H7 (cell line): ENCODE measurements around the gene PTGES3L. TPM values are rescaled to one million over a fixed set of nuclear protein-coding genes. Genes with fewer than 3 reads are reported as not detected.
"Not testable (repeated sequence)": the region's sequence is repeated elsewhere in the genome, so short reads cannot be mapped to it uniquely, and the experiment has no call there.

ENCODE experiments used
- DNase-seq: peaks from one replicate; pipeline ENCODE4 v3.0.0; 2012
- H3K27me3 ChIP-seq: 2 replicates; pipeline ENCODE4 v1.6.0; 2011; ENCODE audit warnings: mild to moderate bottlenecking, low read length; ENCODE audit not compliant: control insufficient read depth, insufficient read depth
- H3K36me3 ChIP-seq: replicated peaks from 2 replicates; pipeline ENCODE4 v1.5.1; 2011; ENCODE audit warnings: low read length; ENCODE audit not compliant: control insufficient read depth, insufficient read depth
- H3K4me3 ChIP-seq: 2 replicates; pipeline ENCODE4 v1.5.1; 2011; ENCODE audit warnings: low read depth, mild to moderate bottlenecking, control low read depth, low read length, moderate library complexity; ENCODE audit not compliant: insufficient read depth
- total RNA-seq: library from RNA; depleted of rRNA; stranded (reverse); fragments of >200 nt; shearing (Covaris generic); gene quantifications from 2 replicates; pipeline ENCODE4 v1.2.3, GENCODE V29; 2014; rRNA removed

PTGES3L gene
- total RNA-seq, 1 experiment from 2014 or later: 1.0 TPM

GRCh38 chr17:42923472-42923871, 56.4 kb downstream of the PTGES3L start:
- H3K36me3 ChIP-seq, H3K27me3 ChIP-seq, DNase-seq, H3K4me3 ChIP-seq: not testable (repeated sequence)

DNA sequence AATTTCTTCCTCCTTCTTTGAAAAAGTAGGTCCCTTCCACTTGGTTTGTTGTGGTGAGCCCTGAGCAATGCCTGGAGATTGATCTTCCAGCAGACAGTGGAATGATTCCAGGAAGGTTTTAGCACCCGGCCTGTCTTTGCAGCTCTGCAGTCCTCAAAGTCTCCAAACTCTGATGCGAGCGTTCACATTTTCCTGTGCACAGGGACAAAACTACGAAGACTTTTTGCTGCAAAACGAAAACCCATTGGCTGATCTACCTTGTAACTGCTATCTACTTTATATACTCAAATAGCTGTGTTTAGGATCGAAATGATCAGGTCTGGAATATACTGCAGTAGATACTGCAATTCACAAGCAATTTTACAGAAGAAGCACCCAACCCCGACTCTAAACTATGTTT, 57.6 kb downstream of the PTGES3L start:
- Histone ChIP-seq H3K4me3 (no peak overlapping the region), H3K36me3 (no peaks in the 10 kb centered on the region), H3K27me3 (no peaks in the 10 kb centered on the region)
- DNase-seq: no peak

- H3K36me3 ChIP-seq: no peaks in the 10 kb centered on the region
- DNase-seq: no peak
- no peak overlapping the region for H3K4me3 ChIP-seq
- no peaks in the 10 kb centered on the region for H3K27me3 ChIP-seq
Observed at GRCh38 chr17:42920922-42921321, 59.0 kb downstream of the PTGES3L start.

GRCh38 chr17:42920106-42920900, 59.6 kb downstream of the PTGES3L start:
- Histone ChIP-seq H3K27me3 (no peaks in the 10 kb centered on the region), H3K36me3 (no peaks in the 10 kb centered on the region), H3K4me3 (no peak overlapping the region)
- DNase-seq: no peak

DNA sequence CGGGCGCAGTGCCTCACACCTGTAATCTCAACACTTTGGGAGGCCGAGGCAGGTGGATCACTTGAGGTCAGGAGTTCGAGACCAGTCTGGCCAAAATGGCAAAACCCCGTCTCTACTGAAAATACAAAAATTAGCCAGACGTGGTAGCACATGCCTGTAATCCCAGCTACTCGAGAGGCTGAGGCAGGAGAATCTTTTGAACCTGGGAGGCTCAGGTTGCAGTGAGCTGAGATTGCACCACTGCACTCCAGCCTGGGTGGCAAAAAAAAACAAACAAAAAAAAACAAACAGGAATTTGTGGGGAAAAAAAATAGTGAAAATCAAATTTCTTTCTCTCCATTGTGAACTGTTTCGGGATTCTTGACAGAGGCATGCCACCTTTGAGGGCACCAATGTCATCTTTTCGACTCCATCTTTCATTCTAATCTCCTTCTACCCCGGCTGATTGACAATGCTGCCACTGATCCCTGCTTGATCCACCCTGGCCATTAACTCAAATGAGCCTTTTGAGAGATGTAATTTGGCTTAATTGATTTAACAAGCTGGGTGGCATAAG, 60.3 kb downstream of the PTGES3L start:
- not testable (repeated sequence) for H3K4me3 ChIP-seq, H3K36me3 ChIP-seq, H3K27me3 ChIP-seq, DNase-seq

DNA sequence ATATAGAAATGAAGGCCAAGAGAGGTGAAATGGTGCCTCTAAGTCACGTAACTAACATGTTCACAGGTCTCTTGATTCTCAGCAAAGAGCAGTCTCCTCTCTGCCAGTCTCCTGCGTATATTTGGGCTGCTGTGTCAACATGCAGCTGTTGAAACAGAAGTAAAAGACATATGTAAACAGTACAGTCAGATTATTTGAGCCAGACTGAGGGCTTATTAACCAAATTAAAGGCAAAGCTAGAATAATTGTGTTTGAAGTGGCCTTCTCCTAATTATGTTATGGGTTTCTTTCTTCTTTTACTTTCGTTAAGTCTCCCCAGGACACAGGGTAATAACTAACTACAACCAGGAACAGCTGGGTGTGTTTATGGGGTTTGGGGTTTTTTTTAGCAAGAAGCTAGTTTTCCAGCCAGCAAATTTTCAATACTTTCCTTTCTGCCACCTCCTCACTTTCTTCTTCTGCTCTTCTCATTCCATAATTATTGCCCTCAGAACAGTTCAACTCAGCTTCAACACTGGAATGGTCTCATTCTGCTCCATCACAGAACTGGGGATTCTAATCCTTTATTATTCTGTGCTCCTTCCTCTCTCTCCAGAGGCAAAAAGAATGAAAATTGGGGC, 60.9 kb downstream of the PTGES3L start:
- no peaks in the 10 kb centered on the region for H3K27me3 ChIP-seq
- no peak overlapping the region for H3K4me3 ChIP-seq
- DNase-seq: no peak
- no peaks in the 10 kb centered on the region for H3K36me3 ChIP-seq

Other genes with a start within 250 kb of the PTGES3L start
- 13.9 and 26.4 TPM in 2 replicates for gene EZH1, start 235.0 kb downstream of the PTGES3L start, total RNA-seq
- gene RAMP2, start 218.9 kb downstream of the PTGES3L start, total RNA-seq: 10.8 and 13.5 TPM in 2 replicates
- gene VPS25, start 206.6 kb downstream of the PTGES3L start, total RNA-seq: 146 and 152 TPM in 2 replicates
- 0.24 and 0.44 TPM in 2 replicates for gene WNK4, start 199.5 kb downstream of the PTGES3L start, total RNA-seq
- 75.9 and 89.7 TPM in 2 replicates for gene COA3, start 181.4 kb downstream of the PTGES3L start, total RNA-seq
- gene CNTD1, start 181.2 kb downstream of the PTGES3L start, total RNA-seq: 0.17 TPM in 1 of 2 replicates, not detected in the other
- gene BECN1, start 155.8 kb downstream of the PTGES3L start, total RNA-seq: 52.4 and 55.6 TPM in 2 replicates
- 113 and 121 TPM in 2 replicates for gene PSME3, start 146.7 kb downstream of the PTGES3L start, total RNA-seq
- 1.9 and 6.0 TPM in 2 replicates for gene AOC2, start 135.5 kb downstream of the PTGES3L start, total RNA-seq
- gene AOC3, start 128.9 kb downstream of the PTGES3L start, total RNA-seq: 0.31 and 3.5 TPM in 2 replicates
- gene G6PC1, start 79.3 kb downstream of the PTGES3L start, total RNA-seq: not detected in 2 replicates
- 28.7 and 34.2 TPM in 2 replicates for gene AARSD1, start 15.6 kb downstream of the PTGES3L start, total RNA-seq
- gene RUNDC1, start 485 bp upstream of the PTGES3L start, total RNA-seq: 7.7 and 8.3 TPM in 2 replicates
- gene RPL27, start 18.3 kb upstream of the PTGES3L start, total RNA-seq: 1,832 and 1,859 TPM in 2 replicates
- gene IFI35, start 26.7 kb upstream of the PTGES3L start, total RNA-seq: 3.9 and 6.2 TPM in 2 replicates
- gene VAT1, start 42.3 kb upstream of the PTGES3L start, total RNA-seq: 263 and 264 TPM in 2 replicates
- 25.3 and 25.9 TPM in 2 replicates for gene RND2, start 45.2 kb upstream of the PTGES3L start, total RNA-seq
- 27.2 and 27.9 TPM in 2 replicates for gene BRCA1, start 145.3 kb upstream of the PTGES3L start, total RNA-seq
- 44.2 and 60.1 TPM in 2 replicates for gene NBR1, start 191.1 kb upstream of the PTGES3L start, total RNA-seq
- gene TMEM106A, start 231.8 kb upstream of the PTGES3L start, total RNA-seq: 0.96 and 1.7 TPM in 2 replicates
- not detected in 2 replicates for gene CCDC200, start 248.5 kb upstream of the PTGES3L start, total RNA-seq